SK-N-SH (cell line): ENCODE data around the gene DLL3. TPM values are rescaled to one million over a fixed set of nuclear protein-coding genes. Genes with fewer than 3 reads are reported as not detected.

ENCODE experiments used
- CTCF ChIA-PET: fragments of 300-600, 350-600 bp; formaldehyde crosslinking; extraction: SDS; loops from one replicate; lab custom pipeline; 2021; lab: Yijun Ruan, JAX
- POLR2A ChIA-PET: fragments of 350-600 bp; sonication (Branson Sonifier 250); formaldehyde crosslinking; extraction: SDS; loops from one replicate; lab custom pipeline; 2020; ENCODE audit warnings: antibody characterized with exemption, inconsistent platforms; lab: Yijun Ruan, JAX
- DNase-seq: peaks from one replicate; pipeline ENCODE4 v3.0.0; 2012
- H2AFZ ChIP-seq: fragments of 200-600 bp; sonication (generic); 2 replicates; pipeline ENCODE4 v1.8.1; 2016; ENCODE audit warnings: antibody characterized with exemption, mild to moderate bottlenecking, low read depth
- H3F3A ChIP-seq: fragments of 200-600 bp; sonication (generic); replicated peaks from 2 replicates; pipeline ENCODE3; 2016; ENCODE audit warnings: antibody characterized with exemption, mild to moderate bottlenecking; ENCODE audit not compliant: insufficient read depth
- H3K27ac ChIP-seq, 2 experiments: fragments of 200-500 bp in 1 of 2; fragments of 200-600 bp in 1 of 2; sonication (Bioruptor generic) in 1 of 2; sonication (generic), shearing (Covaris generic) in 1 of 2; 2 replicates each; pipeline versions ENCODE4 v1.5.1 to v1.6.1; 2014 to 2016; ENCODE audit warnings: low read depth in 2 of 2, inconsistent platforms in 1 of 2, low read length in 1 of 2, mild to moderate bottlenecking in 1 of 2, mixed read lengths in 1 of 2
- H3K27me3 ChIP-seq: fragments of 200-600 bp; sonication (generic), shearing (Covaris generic); 2 replicates; pipeline ENCODE4 v1.6.1; 2016; ENCODE audit warnings: mixed run types; ENCODE audit not compliant: insufficient read depth
- H3K36me3 ChIP-seq, 2 experiments: fragments of 200-500 bp in 1 of 2; fragments of 200-600 bp in 1 of 2; sonication (Bioruptor generic) in 1 of 2; sonication (generic) in 1 of 2; replicated peaks in 1 of 2; 2 replicates each; pipeline versions ENCODE3 to v1.5.1; 2014 to 2016; ENCODE audit warnings: low read length in 1 of 2, mild to moderate bottlenecking in 1 of 2; ENCODE audit not compliant: insufficient read depth in 2 of 2, control insufficient read depth in 1 of 2
- H3K4me1 ChIP-seq, 2 experiments: fragments of 200-500 bp in 1 of 2; fragments of 200-600 bp in 1 of 2; sonication (Bioruptor generic) in 1 of 2; sonication (generic), shearing (Covaris generic) in 1 of 2; 2 replicates each; pipeline versions ENCODE4 v1.5.1 to v1.6.1; 2014 to 2016; ENCODE audit warnings: low read depth in 1 of 2, low read length in 1 of 2, mixed run types in 1 of 2; ENCODE audit not compliant: insufficient read depth in 2 of 2, control insufficient read depth in 1 of 2
- H3K4me2 ChIP-seq: fragments of 200-600 bp; sonication (generic), shearing (Covaris generic); 2 replicates; pipeline ENCODE4 v1.6.1; 2017; ENCODE audit warnings: mixed run types
- H3K4me3 ChIP-seq, 2 experiments: fragments of 200-500 bp in 1 of 2; fragments of 200-600 bp in 1 of 2; sonication (Bioruptor generic) in 1 of 2; sonication (generic), shearing (Covaris generic) in 1 of 2; 2 replicates each; pipeline versions ENCODE4 v1.5.1 to v1.8.1; 2014 to 2016; ENCODE audit warnings: low read depth in 2 of 2, inconsistent platforms in 1 of 2, low read length in 1 of 2, mild to moderate bottlenecking in 1 of 2, mixed read lengths in 1 of 2, moderate library complexity in 1 of 2
- H3K79me2 ChIP-seq: fragments of 200-600 bp; sonication (generic); 2 replicates; pipeline ENCODE4 v1.8.1; 2017; ENCODE audit warnings: mild to moderate bottlenecking; ENCODE audit not compliant: insufficient read depth
- H3K9ac ChIP-seq: fragments of 200-600 bp; sonication (generic); 2 replicates; pipeline ENCODE4 v1.6.1; 2017; ENCODE audit warnings: mixed run types
- H3K9me2 ChIP-seq: fragments of 200-600 bp; sonication (generic); 2 replicates; pipeline ENCODE4 v1.6.1; 2017; ENCODE audit warnings: mixed run types
- H3K9me3 ChIP-seq: fragments of 200-600 bp; sonication (generic); 2 replicates; pipeline ENCODE4 v1.6.1; 2017; ENCODE audit warnings: mixed run types, mild to moderate bottlenecking, moderate library complexity
- H4K20me1 ChIP-seq: fragments of 200-600 bp; sonication (generic); 2 replicates; pipeline ENCODE4 v1.6.1; 2017; ENCODE audit warnings: mild to moderate bottlenecking, mixed run types; ENCODE audit not compliant: insufficient read depth
- CHD2 ChIP-seq: fragments of 150-350 bp; IDR thresholded peaks from 2 replicates; pipeline ENCODE4 v1.6.1; 2018; ENCODE audit warnings: low read length; ENCODE audit not compliant: partially characterized antibody
- ELF1 ChIP-seq: IDR thresholded peaks from 2 replicates; pipeline ENCODE4 v1.4.0; 2012
- EZH2phosphoT487 ChIP-seq: fragments of 200-600 bp; sonication (generic); IDR thresholded peaks from 2 replicates; pipeline ENCODE4 v1.6.1; 2017; ENCODE audit warnings: low read depth, mixed run types, mild to moderate bottlenecking, antibody characterized with exemption, moderate library complexity, borderline replicate concordance
- FOSL2 ChIP-seq: IDR thresholded peaks from 2 replicates; pipeline ENCODE4 v1.4.0; 2012; ENCODE audit warnings: low read depth, mild to moderate bottlenecking, moderate library complexity, borderline replicate concordance
- FOXM1 ChIP-seq: IDR thresholded peaks from 2 replicates; pipeline ENCODE4 v1.4.0; 2012; ENCODE audit warnings: low read depth, mild to moderate bottlenecking
- GABPA ChIP-seq: IDR thresholded peaks from 2 replicates; pipeline ENCODE4 v1.4.0; 2012; ENCODE audit warnings: low read depth, mild to moderate bottlenecking
- GATA2 ChIP-seq: sonication (generic); formaldehyde crosslinking; IDR thresholded peaks from 2 replicates; pipeline ENCODE4 v1.5.0; 2020; ENCODE audit warnings: mild to moderate bottlenecking, missing genetic modification reagents
- JUND ChIP-seq: IDR thresholded peaks from 2 replicates; pipeline ENCODE4 v1.4.0; 2012
- MAX ChIP-seq: IDR thresholded peaks from 2 replicates; pipeline ENCODE4 v1.4.0; 2012; ENCODE audit warnings: low read depth
- MEF2A ChIP-seq: IDR thresholded peaks from 2 replicates; pipeline ENCODE4 v1.4.0; 2012; ENCODE audit warnings: low read depth, borderline replicate concordance
- MXI1 ChIP-seq: IDR thresholded peaks from 2 replicates; pipeline ENCODE4 v1.6.1; 2012; ENCODE audit warnings: mild to moderate bottlenecking, low read depth, low read length, improper control_type of control experiment
- POLR2AphosphoS5 ChIP-seq: IDR thresholded peaks from 2 replicates; pipeline ENCODE4 v1.6.1; 2012; ENCODE audit warnings: low read depth, low read length
- RAD21 ChIP-seq: IDR thresholded peaks from 2 replicates; pipeline ENCODE4 v1.6.1; 2012; ENCODE audit warnings: mild to moderate bottlenecking, low read length
- REST ChIP-seq: IDR thresholded peaks from 2 replicates; pipeline ENCODE4 v1.6.1; 2012; ENCODE audit warnings: mild to moderate bottlenecking, low read depth, low read length, moderate library complexity
- SIN3A ChIP-seq: IDR thresholded peaks from 2 replicates; pipeline ENCODE4 v1.6.1; 2012; ENCODE audit warnings: low read depth, mild to moderate bottlenecking, low read length, moderate library complexity, borderline replicate concordance
- TCF12 ChIP-seq: IDR thresholded peaks from 2 replicates; pipeline ENCODE4 v1.4.0; 2012
- USF1 ChIP-seq: IDR thresholded peaks from 2 replicates; pipeline ENCODE4 v1.4.0; 2012; ENCODE audit warnings: low read depth, borderline replicate concordance
- YY1 ChIP-seq: IDR thresholded peaks from 2 replicates; pipeline ENCODE4 v1.4.0; 2012; ENCODE audit warnings: low read depth, mild to moderate bottlenecking
- WGBS: methylation state at CpG from one replicate; pipeline ENCODE4 v1.1.6; 2017; ENCODE audit warnings: low lambda C conversion rate; 5-methylcytosine and 5-hydroxymethylcytosine counted together
- polyA plus RNA-seq, 3 experiments: library from polyadenylated mRNA; depleted of rRNA; stranded (reverse); fragments of >200 nt; gene quantifications; 2 replicates each; pipeline ENCODE4 v1.2.3, GENCODE V29; 2012

Gene DLL3
- polyA plus RNA-seq, 1 of the 3 experiments (the other 2 are of a cell fraction) = 4.7 TPM

- no peak overlapping the region for H2AFZ ChIP-seq
- no peaks in the 10 kb centered on the region for H3F3A ChIP-seq
- H3K27ac ChIP-seq = no peak overlapping the region
- TF ChIP-seq TCF12 (no peak), JUND (no peak), CHD2 (no peak), GATA2 (CRISPR knock-in tag) (no peak), EZH2phosphoT487 (no peak), REST (no peak), MAX (no peak), GABPA (no peak), FOXM1 (no peak), USF1 (no peak), MXI1 (no peak), YY1 (no peak), POLR2AphosphoS5 (no peak), ELF1 (no peak), RAD21 (no peak), FOSL2 (no peak), MEF2A (no peak), SIN3A (no peak)
- H3K4me3 ChIP-seq = no peak overlapping the region
- no peaks in the 10 kb centered on the region for H3K79me2 ChIP-seq
- H3K9me3 ChIP-seq = no peaks in the 10 kb centered on the region
- no peak overlapping the region for H3K9ac ChIP-seq
- no peak overlapping the region for H3K4me2 ChIP-seq
- peaks cover 0 to 6% of the 10 kb centered on the region in 2 experiments; a peak in 1 of 4 replicates for H3K4me1 ChIP-seq
- no peaks in the 10 kb centered on the region for H3K9me2 ChIP-seq
- CTCF ChIA-PET = interaction anchor here (1.8 to 2.6 kb wide), 2 partner anchors 15 to 20 kb away, joined by 4 to 19 read pairs; partner anchors contain the start of gene EID2B
- H4K20me1 ChIP-seq = no peaks in the 10 kb centered on the region
- POLR2A ChIA-PET = no interaction called here
- peaks cover 21% of the 10 kb centered on the region for H3K27me3 ChIP-seq
- no peaks in the 10 kb centered on the region for H3K36me3 ChIP-seq
- no peak for DNase-seq
- 65% methylated on average over 3 of the region's 3 CpGs for WGBS
Measured at GRCh38 chr19:39517432-39517831, 18.7 kb downstream of the DLL3 start.
